Ishikawa (cell line): ENCODE measurements around the gene FLACC1.

Experiments
- CEBPB ChIP-seq: IDR thresholded peaks from 2 replicates; pipeline ENCODE4 v1.6.1; 2012
- CREB1 ChIP-seq: IDR thresholded peaks from 2 replicates; pipeline ENCODE4 v1.6.1; 2012; ENCODE audit warnings: low read depth
- EGR1 ChIP-seq: IDR thresholded peaks from 2 replicates; pipeline ENCODE4 v1.6.1; 2012
- EP300 ChIP-seq: IDR thresholded peaks from 2 replicates; pipeline ENCODE4 v1.6.1; 2012; ENCODE audit warnings: borderline replicate concordance
- FOXM1 ChIP-seq: IDR thresholded peaks from 2 replicates; pipeline ENCODE4 v1.6.1; 2012; ENCODE audit warnings: low read depth, borderline replicate concordance
- NFIC ChIP-seq: IDR thresholded peaks from 2 replicates; pipeline ENCODE4 v1.6.1; 2012
- RAD21 ChIP-seq: IDR thresholded peaks from 2 replicates; pipeline ENCODE4 v1.6.1; 2012; ENCODE audit warnings: low read depth
- REST ChIP-seq: IDR thresholded peaks from 2 replicates; pipeline ENCODE4 v1.6.1; 2012; ENCODE audit warnings: low read depth, mild to moderate bottlenecking
- TAF1 ChIP-seq: IDR thresholded peaks from 2 replicates; pipeline ENCODE4 v1.6.1; 2012; ENCODE audit warnings: low read depth, mild to moderate bottlenecking
- TCF12 ChIP-seq: IDR thresholded peaks from 2 replicates; pipeline ENCODE4 v1.6.1; 2012; ENCODE audit warnings: low read depth
- TEAD4 ChIP-seq: IDR thresholded peaks from 2 replicates; pipeline ENCODE4 v1.6.1; 2012
- YY1 ChIP-seq: IDR thresholded peaks from 2 replicates; pipeline ENCODE4 v1.6.1; 2012; ENCODE audit warnings: low read depth
- ZBTB7A ChIP-seq: IDR thresholded peaks from 2 replicates; pipeline ENCODE4 v1.6.1; 2012; ENCODE audit warnings: low read depth
- TF ChIP-seq, protein P1 (sequence below): IDR thresholded peaks from 2 replicates; pipeline ENCODE4 v1.6.1; 2012
- TF ChIP-seq, protein P2 (sequence below): IDR thresholded peaks from 2 replicates; pipeline ENCODE4 v1.6.1; 2012

FLACC1 gene

DNA sequence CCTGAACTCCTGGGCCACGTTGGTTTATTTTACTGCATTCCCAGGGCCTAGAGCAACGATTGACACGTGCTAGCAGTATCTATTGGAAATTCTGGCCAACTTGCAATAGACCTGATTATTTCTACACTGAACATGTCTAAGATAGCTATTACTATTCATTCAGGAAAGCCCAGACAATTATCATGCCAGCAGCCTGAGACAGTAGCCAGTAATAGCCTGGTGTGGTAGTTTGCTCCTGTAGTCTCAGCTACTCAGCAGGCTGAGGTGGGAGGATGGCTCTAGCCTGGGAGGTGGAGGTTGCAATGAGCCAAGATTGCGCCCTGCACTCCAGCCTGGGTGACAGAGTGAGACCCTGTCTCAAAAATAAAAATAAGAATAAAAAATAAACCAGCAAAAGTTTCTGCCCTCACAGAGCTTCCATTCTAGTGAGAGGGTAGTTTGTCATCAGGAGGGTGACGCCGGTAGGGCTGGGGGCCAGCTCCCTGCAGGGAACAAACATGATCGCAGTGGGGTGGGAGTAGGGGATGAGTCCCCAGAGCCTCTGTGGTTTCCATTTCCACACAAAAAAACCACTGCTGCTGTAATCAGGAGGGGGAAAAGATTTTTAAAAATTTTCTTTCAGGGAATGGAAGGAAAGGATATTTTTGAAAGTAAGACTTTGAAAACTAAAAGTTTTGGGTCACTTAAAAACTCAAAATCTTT is 92.5 kb downstream of the FLACC1 start:
- no peak for TF ChIP-seq TAF1
- TF ChIP-seq ZBTB7A, result no peak
- TF ChIP-seq EGR1, result no peak
- TF ChIP-seq, protein P1, sequence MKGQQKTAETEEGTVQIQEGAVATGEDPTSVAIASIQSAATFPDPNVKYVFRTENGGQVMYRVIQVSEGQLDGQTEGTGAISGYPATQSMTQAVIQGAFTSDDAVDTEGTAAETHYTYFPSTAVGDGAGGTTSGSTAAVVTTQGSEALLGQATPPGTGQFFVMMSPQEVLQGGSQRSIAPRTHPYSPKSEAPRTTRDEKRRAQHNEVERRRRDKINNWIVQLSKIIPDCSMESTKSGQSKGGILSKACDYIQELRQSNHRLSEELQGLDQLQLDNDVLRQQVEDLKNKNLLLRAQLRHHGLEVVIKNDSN, result no peak
- TF ChIP-seq TEAD4, result no peak
- no peak for TF ChIP-seq CEBPB
- no peak for TF ChIP-seq REST
- TF ChIP-seq CREB1, result no peak
- TF ChIP-seq YY1, result no peak
- no peak for TF ChIP-seq FOXM1
- TF ChIP-seq TCF12, result no peak
- TF ChIP-seq RAD21, result no peak
- TF ChIP-seq EP300, result no peak
- TF ChIP-seq, protein P2, sequence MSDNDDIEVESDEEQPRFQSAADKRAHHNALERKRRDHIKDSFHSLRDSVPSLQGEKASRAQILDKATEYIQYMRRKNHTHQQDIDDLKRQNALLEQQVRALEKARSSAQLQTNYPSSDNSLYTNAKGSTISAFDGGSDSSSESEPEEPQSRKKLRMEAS, result no peak
- TF ChIP-seq NFIC, result no peak

DNA sequence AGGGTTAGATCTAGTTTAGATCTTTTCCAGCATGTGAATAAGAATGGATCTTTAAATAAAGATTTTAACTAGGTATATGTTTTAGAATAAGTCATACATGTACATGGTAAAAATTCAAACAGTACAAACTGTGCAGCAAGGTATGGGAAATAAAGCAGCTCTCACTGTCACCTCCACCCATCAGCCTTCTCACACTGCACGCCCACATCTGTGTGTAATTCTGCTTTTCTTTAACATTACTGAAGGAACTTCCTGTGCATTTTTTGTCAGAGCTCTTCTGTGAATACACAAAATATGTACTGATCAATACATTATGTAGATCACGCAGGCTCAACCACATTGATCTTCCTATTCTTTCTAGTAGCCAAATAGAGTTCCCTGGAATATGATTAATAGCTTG is 93.4 kb downstream of the FLACC1 start:
- TF ChIP-seq EP300, result no peak

GRCh38 chr2:201262718-201263117 is 94.4 kb downstream of the FLACC1 start:
- TF ChIP-seq, protein P2, result no peak
- no peak for TF ChIP-seq CREB1

DNA sequence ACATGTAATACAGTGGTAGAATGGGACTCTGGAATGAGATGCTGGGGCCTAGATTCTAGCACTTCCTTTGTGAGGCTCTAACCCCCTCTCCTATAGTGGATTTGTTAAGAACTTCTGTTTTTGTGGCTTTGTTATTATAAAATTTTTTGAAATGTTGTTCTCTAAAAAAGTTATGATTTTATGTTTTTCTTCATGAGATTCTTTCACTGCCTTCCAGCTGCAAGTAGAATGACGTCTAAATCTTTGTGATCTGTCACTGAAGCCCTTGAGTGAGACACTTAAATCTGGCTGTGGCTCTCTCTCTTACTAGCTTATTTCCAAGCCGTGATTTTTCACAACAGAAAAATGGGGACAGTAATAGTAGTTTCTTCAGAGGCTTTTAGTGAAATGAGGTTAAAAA is 95.2 kb downstream of the FLACC1 start:
- TF ChIP-seq, protein P2, result no peak
- TF ChIP-seq REST (no peak), CREB1 (no peak), NFIC (no peak), TAF1 (no peak), YY1 (no peak), ZBTB7A (no peak), CEBPB (no peak), EP300 (no peak), TCF12 (no peak)
- TF ChIP-seq, protein P1, result no peak

DNA sequence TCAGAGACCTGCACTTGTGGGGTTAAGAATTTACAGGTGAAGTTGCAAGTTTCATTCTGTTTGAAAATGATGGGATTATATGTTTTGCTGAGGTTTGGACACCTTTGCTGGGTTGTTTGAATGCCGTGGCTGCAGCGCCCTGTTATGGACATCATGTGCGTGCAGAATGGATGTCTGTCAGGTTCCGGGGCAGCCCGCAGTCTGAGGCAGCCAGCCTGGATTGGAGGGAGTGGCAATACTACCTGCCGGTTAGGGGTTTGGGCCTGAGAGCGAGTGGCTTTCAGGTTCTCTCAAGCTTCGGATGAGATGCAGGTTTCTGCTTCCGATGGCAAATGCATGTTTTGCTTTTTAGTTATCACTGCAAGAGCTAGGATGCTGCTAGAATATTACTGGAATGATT is 95.7 kb downstream of the FLACC1 start:
- TF ChIP-seq FOXM1 (no peak), EP300 (no peak), TEAD4 (no peak), RAD21 (no peak), REST (no peak), CEBPB (no peak), TAF1 (no peak), EGR1 (no peak), NFIC (no peak), ZBTB7A (no peak), CREB1 (no peak), TCF12 (no peak), YY1 (no peak)
- TF ChIP-seq, protein P1, result no peak
- TF ChIP-seq, protein P2, result no peak
